GM23248 (cell line): ENCODE measurements around the gene MFSD2A.

Experiments
- EZH2 ChIP-seq: fragments of 200-600 bp; sonication (generic); IDR thresholded peaks from 2 replicates; pipeline ENCODE4 v1.6.1; 2018; ENCODE audit warnings: antibody characterized with exemption, mild to moderate bottlenecking; ENCODE audit not compliant: insufficient read depth, poor library complexity, severe bottlenecking
- EZH2phosphoT487 ChIP-seq: fragments of 200-600 bp; sonication (generic); IDR thresholded peaks from 2 replicates; pipeline ENCODE4 v1.6.1; 2018; ENCODE audit warnings: antibody characterized with exemption, moderate library complexity, mild to moderate bottlenecking, low read depth; ENCODE audit not compliant: insufficient read depth

DNA sequence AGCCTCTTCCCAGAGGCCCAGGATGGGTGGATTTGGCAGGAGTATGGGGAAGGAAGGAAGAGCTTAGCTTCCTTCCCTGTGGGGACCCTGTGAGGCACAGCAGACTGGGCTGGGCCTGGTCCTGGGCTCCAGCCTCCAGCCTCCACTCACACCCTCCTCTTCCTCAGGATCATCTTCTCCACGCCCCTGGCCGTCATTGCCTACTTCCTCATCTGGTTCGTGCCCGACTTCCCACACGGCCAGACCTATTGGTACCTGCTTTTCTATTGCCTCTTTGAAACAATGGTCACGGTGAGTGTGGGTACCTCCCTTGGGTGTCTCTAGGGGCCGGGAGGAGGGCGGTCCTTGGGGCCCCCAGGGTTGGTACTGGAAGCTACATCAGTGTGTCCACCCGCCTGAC is 10.1 kb downstream of the MFSD2A start:
- TF ChIP-seq EZH2phosphoT487 (no peak), EZH2 (no peak)
